GM23338 (cell line): ENCODE results near the gene HOXA5. TPM values are rescaled to one million over a fixed set of nuclear protein-coding genes. Genes with fewer than 3 reads are reported as not detected.

Source experiments
- ATAC-seq: fragments of 200-7000 bp; cut with Tn5 transposase; 3 replicates; pipeline ENCODE4 v1.9.1; 2020
- DNase-seq: peaks from one replicate; pipeline ENCODE4 v3.0.0-alpha.2; 2015; ENCODE audit warnings: low spot score
- H2AFZ ChIP-seq: fragments of 200-600 bp; sonication (generic); 2 replicates; pipeline ENCODE4 v1.8.0; 2016; ENCODE audit warnings: antibody characterized with exemption, mild to moderate bottlenecking, moderate library complexity
- H3F3A ChIP-seq: fragments of 200-600 bp; sonication (generic); replicated peaks from 2 replicates; pipeline ENCODE4 v1.8.0; 2017; ENCODE audit warnings: antibody characterized with exemption, mixed run types, low read depth
- H3K27ac ChIP-seq: fragments of 200-600 bp; sonication (generic); 2 replicates; pipeline ENCODE4 v1.6.1; 2016; ENCODE audit warnings: low read depth
- H3K27me3 ChIP-seq: fragments of 200-600 bp; sonication (generic); 2 replicates; pipeline ENCODE4 v1.8.0; 2016; ENCODE audit warnings: mild to moderate bottlenecking, mixed run types, moderate library complexity; ENCODE audit not compliant: insufficient read depth
- H3K36me3 ChIP-seq: fragments of 200-600 bp; sonication (generic); 2 replicates; pipeline ENCODE4 v1.8.0; 2016; ENCODE audit warnings: mild to moderate bottlenecking; ENCODE audit not compliant: insufficient read depth
- H3K4me1 ChIP-seq: fragments of 200-600 bp; sonication (generic); 2 replicates; pipeline ENCODE4 v1.8.0; 2016; ENCODE audit warnings: mild to moderate bottlenecking, moderate library complexity; ENCODE audit not compliant: insufficient read depth
- H3K4me2 ChIP-seq: fragments of 200-600 bp; sonication (generic); 2 replicates; pipeline ENCODE4 v1.7.1; 2017; ENCODE audit warnings: mixed run types
- H3K4me3 ChIP-seq: fragments of 200-600 bp; sonication (generic); 2 replicates; pipeline ENCODE4 v1.6.1; 2016; ENCODE audit warnings: mixed run types
- H3K79me2 ChIP-seq: fragments of 200-600 bp; sonication (generic); replicated peaks from 2 replicates; pipeline ENCODE4 v1.8.0; 2017; ENCODE audit warnings: mild to moderate bottlenecking; ENCODE audit not compliant: insufficient read depth
- H3K9me2 ChIP-seq: fragments of 200-600 bp; sonication (generic); 2 replicates; pipeline ENCODE4 v1.8.0; 2017; ENCODE audit not compliant: insufficient read depth
- H4K20me1 ChIP-seq: fragments of 200-600 bp; sonication (generic); replicated peaks from 2 replicates; pipeline ENCODE4 v1.8.0; 2017; ENCODE audit warnings: mild to moderate bottlenecking; ENCODE audit not compliant: insufficient read depth
- H3K27ac Mint-ChIP-seq: 2 replicates; pipeline ENCODE4 v1.8.0; 2020; ENCODE audit warnings: inconsistent platforms, mild to moderate bottlenecking, moderate library complexity, mixed read lengths
- H3K27me3 Mint-ChIP-seq: 3 replicates; pipeline ENCODE4 v1.8.0; 2022; ENCODE audit warnings: low read depth, mild to moderate bottlenecking, moderate library complexity, mixed read lengths, inconsistent platforms; ENCODE audit not compliant: insufficient read depth, poor library complexity
- H3K36me3 Mint-ChIP-seq: 3 replicates; pipeline ENCODE4 v1.8.0; 2021; ENCODE audit warnings: low read depth, mild to moderate bottlenecking, inconsistent platforms, moderate library complexity, mixed read lengths
- H3K4me1 Mint-ChIP-seq: 3 replicates; pipeline ENCODE4 v1.8.0; 2020; ENCODE audit warnings: mild to moderate bottlenecking, inconsistent platforms, mixed read lengths
- H3K4me3 Mint-ChIP-seq: 3 replicates; pipeline ENCODE4 v1.8.0; 2021; ENCODE audit warnings: moderate library complexity, mild to moderate bottlenecking, inconsistent platforms, mixed read lengths
- H3K9me3 Mint-ChIP-seq: 3 replicates; pipeline ENCODE4 v1.8.0; 2020; ENCODE audit warnings: moderate library complexity, mild to moderate bottlenecking, inconsistent platforms, mixed read lengths
- EZH2 ChIP-seq: fragments of 200-600 bp; sonication (generic); IDR thresholded peaks from one replicate; pipeline ENCODE4 v1.8.0; 2017; ENCODE audit warnings: antibody characterized with exemption, mild to moderate bottlenecking, low read depth; ENCODE audit not compliant: unreplicated experiment
- EZH2phosphoT487 ChIP-seq: fragments of 200-600 bp; sonication (generic); IDR thresholded peaks from one replicate; pipeline ENCODE4 v1.8.1; 2018; ENCODE audit warnings: antibody characterized with exemption; ENCODE audit not compliant: unreplicated experiment
- JUNB ChIP-seq: IDR thresholded peaks from one replicate; pipeline ENCODE4 v1.6.1; 2016; ENCODE audit warnings: antibody characterized with exemption; ENCODE audit not compliant: unreplicated experiment
- POLR2AphosphoS5 ChIP-seq: IDR thresholded peaks from 2 replicates; pipeline ENCODE4 v1.6.1; 2016; ENCODE audit warnings: antibody characterized with exemption, low read depth
- STAT1 ChIP-seq: IDR thresholded peaks from one replicate; pipeline ENCODE4 v1.6.1; 2016; ENCODE audit warnings: antibody characterized with exemption; ENCODE audit not compliant: unreplicated experiment
- polyA plus RNA-seq: library from polyadenylated mRNA; unstranded; fragments of >200 nt; fragmentation: Nextera tagmentation; extraction: Ambion mirVana; gene quantifications from 2 replicates; pipeline ENCODE4 v1.2.1, GENCODE V29; 2016
- total RNA-seq: library from RNA; depleted of rRNA; stranded (reverse); fragments of >200 nt; shearing (Covaris generic); gene quantifications from 2 replicates; pipeline ENCODE4 v1.2.3, GENCODE V29; 2014
- TF ChIP-seq, protein P1 (sequence below): IDR thresholded peaks from 2 replicates; pipeline ENCODE4 v1.6.1; 2016; ENCODE audit warnings: antibody characterized with exemption

Gene HOXA5
- total and polyA plus RNA-seq, 2 experiments from 2014 or later = not detected

DNA sequence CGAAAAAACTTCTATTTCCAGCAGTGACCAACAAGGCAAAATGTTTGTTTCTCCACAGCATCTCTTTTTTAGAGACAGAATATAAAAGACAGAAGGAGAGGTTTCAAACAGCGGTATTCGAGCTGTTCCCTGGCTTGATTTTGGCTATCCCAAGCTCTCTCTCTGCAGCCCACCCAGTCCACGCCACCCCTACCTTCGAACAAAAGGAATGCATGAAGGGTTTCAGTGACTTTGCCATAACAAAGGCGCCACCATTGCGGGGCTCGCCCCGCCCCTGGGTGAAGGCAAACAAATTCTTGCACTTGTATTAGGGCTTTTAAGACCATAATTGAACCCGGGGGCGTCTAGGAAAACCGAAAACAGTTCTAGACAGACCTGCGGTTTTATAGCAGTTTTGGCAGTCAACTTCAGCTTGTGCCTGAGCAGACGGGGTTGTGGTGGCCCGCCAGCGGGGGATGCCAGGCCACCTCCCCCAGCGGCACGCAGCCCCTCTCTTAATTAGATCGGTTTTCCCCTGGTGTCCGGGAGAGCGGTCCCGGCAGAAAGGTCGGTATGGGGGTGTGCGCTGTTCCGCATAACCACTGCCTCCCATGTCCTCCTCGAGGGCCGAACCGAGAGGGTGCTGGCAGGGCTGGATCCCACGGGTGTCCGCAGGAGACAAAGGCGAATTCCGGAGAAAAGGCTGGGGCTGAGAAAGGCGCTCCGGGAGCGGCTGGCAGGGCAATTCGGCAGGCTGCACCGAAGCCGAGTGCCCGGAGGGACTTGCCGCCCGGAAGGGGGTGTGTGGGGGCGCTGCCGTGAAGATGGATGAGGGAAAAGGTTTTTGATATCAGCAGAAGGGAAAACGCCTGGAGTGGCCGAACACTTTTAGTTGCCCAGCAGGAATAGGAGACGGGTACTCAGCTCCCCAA is 44.2 kb upstream of the HOXA5 start:
- H3K79me2 ChIP-seq = no peaks in the 10 kb centered on the region
- peaks cover 40% of the 10 kb centered on the region for H3K4me1 Mint-ChIP-seq
- H3K4me3 Mint-ChIP-seq = peak overlapping the region; percentile 58
- no peak overlapping the region for H3K27ac ChIP-seq
- peak overlapping the region; percentile 48; the same call in 1 of the 2 replicates for H3K4me3 ChIP-seq
- H3K4me1 ChIP-seq = peaks cover 71% of the 10 kb centered on the region
- no peaks in the 10 kb centered on the region for H3K36me3 Mint-ChIP-seq
- peak; percentile 55 for DNase-seq
- no peaks in the 10 kb centered on the region for H3K36me3 ChIP-seq
- peaks cover 41% of the 10 kb centered on the region for H4K20me1 ChIP-seq
- TF ChIP-seq STAT1 (no peak), POLR2AphosphoS5 (no peak), EZH2 (peak; percentile 54), EZH2phosphoT487 (peak; percentile 43)
- TF ChIP-seq, protein P1, sequence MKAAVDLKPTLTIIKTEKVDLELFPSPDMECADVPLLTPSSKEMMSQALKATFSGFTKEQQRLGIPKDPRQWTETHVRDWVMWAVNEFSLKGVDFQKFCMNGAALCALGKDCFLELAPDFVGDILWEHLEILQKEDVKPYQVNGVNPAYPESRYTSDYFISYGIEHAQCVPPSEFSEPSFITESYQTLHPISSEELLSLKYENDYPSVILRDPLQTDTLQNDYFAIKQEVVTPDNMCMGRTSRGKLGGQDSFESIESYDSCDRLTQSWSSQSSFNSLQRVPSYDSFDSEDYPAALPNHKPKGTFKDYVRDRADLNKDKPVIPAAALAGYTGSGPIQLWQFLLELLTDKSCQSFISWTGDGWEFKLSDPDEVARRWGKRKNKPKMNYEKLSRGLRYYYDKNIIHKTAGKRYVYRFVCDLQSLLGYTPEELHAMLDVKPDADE = no peak
- no peak overlapping the region for H3K27ac Mint-ChIP-seq
- no peak overlapping the region for H2AFZ ChIP-seq
- H3K4me2 ChIP-seq = peak overlapping the region; percentile 77
- peaks cover 2% of the 10 kb centered on the region; the same call in 2 of the 3 replicates for H3K9me3 Mint-ChIP-seq
- H3K9me2 ChIP-seq = no peaks in the 10 kb centered on the region
- H3K27me3 ChIP-seq = peaks cover 100% of the 10 kb centered on the region
- ATAC-seq = no peak
- peaks cover 69% of the 10 kb centered on the region for H3F3A ChIP-seq
- H3K27me3 Mint-ChIP-seq = peaks cover 99% of the 10 kb centered on the region

DNA sequence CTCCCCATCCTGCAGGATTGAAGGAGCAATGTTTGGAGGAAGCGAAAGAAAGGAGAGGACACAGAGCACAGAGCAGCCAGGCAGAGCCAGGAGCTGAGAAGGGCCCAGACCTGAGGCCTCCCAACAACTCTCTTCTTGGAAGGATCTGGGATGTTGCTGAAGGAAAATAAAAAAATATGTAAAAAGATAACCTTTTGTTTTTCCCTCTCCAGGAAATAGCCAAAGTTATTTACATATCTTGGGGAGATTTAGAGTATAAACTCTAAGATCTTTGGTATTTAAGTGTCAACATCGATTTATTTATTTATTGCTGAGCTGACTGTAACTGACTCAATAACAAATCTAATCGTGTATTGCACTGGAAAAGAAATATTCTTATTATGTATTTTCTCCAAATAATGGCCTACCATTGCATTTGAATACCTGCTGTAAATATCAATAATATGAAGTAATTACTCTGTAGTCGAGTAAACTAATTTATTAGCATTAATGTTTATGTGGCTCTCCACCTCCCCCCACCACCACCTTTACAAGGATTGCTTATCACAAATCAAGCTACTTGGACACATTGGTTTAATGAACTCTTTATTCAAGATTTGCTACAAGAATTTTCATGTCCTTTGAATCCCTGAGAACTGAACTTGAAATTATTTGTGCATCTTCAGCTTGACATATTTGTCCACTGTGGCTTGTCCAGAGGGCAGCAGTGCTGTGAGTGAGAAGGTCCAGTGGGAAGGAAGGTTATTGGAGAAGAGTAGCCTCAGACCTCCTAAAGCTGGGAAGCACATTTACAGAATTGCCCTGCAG is 43.4 kb upstream of the HOXA5 start:
- Mint-ChIP-seq H3K4me3 (no peak overlapping the region; the same call in 2 of the 3 replicates), H3K27ac (no peak overlapping the region), H3K4me1 (peaks cover 38% of the 10 kb centered on the region), H3K27me3 (peaks cover 100% of the 10 kb centered on the region), H3K36me3 (no peaks in the 10 kb centered on the region), H3K9me3 (peaks cover 4% of the 10 kb centered on the region; the same call in 2 of the 3 replicates)
- ATAC-seq (no peak), DNase-seq (no peak)
- Histone ChIP-seq H3K27me3 (peaks cover 100% of the 10 kb centered on the region), H3F3A (peaks cover 74% of the 10 kb centered on the region), H3K4me3 (peak overlapping the region; percentile 48), H3K9me2 (no peaks in the 10 kb centered on the region), H3K79me2 (no peaks in the 10 kb centered on the region), H3K4me2 (peak overlapping the region; percentile 77), H2AFZ (no peak overlapping the region), H3K27ac (no peak overlapping the region), H3K4me1 (peaks cover 70% of the 10 kb centered on the region), H3K36me3 (no peaks in the 10 kb centered on the region), H4K20me1 (peaks cover 49% of the 10 kb centered on the region)
- peak; percentile 80 for TF ChIP-seq EZH2
- TF ChIP-seq JUNB = no peak
